Tibial artery (tissue), 4 donors: ENCODE results near the gene ITPRIP.

Experiments used
- DNase-seq, 2 donors: peaks; one replicate each; pipeline ENCODE4 v3.0.0-alpha.2; 2019
- H3K27ac ChIP-seq, 2 donors: fragments of 200-600 bp; sonication (generic) in 1 of 2; 1 replicate in 1 of 2; 2 replicates in 1 of 2; pipeline ENCODE4 v1.5.1; 2018 to 2019; ENCODE audit warnings: mild to moderate bottlenecking in 1 of 2
- H3K27me3 ChIP-seq, 2 donors: fragments of 200-600 bp; sonication (generic) in 1 of 2; one replicate each; pipeline versions ENCODE4 v1.5.1 to v1.6.0; 2016 to 2019
- H3K36me3 ChIP-seq, 3 donors: fragments of 200-600 bp; sonication (generic) in 2 of 3; one replicate each; pipeline ENCODE4 v1.5.1; 2016 to 2019; ENCODE audit warnings: mild to moderate bottlenecking in 2 of 3
- H3K4me1 ChIP-seq, 4 donors: fragments of 200-600 bp; sonication (generic) in 2 of 4; 1 replicate in 3 of 4; 2 replicates in 1 of 4; pipeline ENCODE4 v1.5.1; 2016 to 2019
- H3K4me3 ChIP-seq, 2 donors: fragments of 200-600 bp; sonication (generic) in 1 of 2; 1 replicate in 1 of 2; 2 replicates in 1 of 2; pipeline ENCODE4 v1.5.1; 2018 to 2019; ENCODE audit warnings: mild to moderate bottlenecking in 2 of 2
- H3K9me3 ChIP-seq, 3 donors: fragments of 200-600 bp; sonication (generic) in 1 of 3; one replicate each; pipeline ENCODE4 v1.5.1; 2016 to 2019
- intact Hi-C: fragments of 100-400 bp; cut with DNase I; formaldehyde crosslinking; loops from one replicate; pipeline ENCODE4 v1.15.0; 2023; ENCODE audit warnings: low total_unique reads
- TF ChIP-seq, protein P1 (sequence below), 2 experiments: fragments of 200-600 bp in 1 of 2; fragments of 450-650 bp in 1 of 2; IDR thresholded peaks; one replicate each; pipeline ENCODE4 v1.5.1; 2017 to 2019; ENCODE audit warnings: antibody characterized with exemption in 2 of 2, mild to moderate bottlenecking in 1 of 2, moderate library complexity in 1 of 2

The ITPRIP gene

DNA sequence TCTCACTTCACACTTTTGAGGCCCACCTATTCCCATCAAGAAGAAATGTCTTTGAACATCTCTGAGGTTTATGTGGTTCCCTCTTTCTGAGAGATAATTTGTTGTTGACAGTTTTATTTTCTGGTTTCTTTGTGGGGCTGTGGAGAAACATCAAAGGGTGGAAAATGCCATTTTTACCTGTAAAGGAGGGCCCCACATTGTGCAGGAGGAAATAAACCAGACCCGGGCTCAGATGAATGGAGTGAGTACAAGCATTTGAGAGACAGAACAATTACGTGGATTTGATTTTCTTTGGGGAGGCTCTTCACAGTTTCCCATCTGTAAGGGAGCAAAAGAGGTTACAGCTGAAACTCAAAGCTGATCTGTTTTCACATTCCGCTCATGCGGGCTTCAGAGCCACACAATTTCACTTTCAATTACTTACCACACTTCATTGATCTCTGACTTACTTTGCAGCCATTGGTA, 29.8 kb downstream of the ITPRIP start:
- intact Hi-C loops = no loop called here
- peaks cover 7 to 69% (median 47%) of the 10 kb centered on the region in 4 donors for H3K4me1 ChIP-seq

DNA sequence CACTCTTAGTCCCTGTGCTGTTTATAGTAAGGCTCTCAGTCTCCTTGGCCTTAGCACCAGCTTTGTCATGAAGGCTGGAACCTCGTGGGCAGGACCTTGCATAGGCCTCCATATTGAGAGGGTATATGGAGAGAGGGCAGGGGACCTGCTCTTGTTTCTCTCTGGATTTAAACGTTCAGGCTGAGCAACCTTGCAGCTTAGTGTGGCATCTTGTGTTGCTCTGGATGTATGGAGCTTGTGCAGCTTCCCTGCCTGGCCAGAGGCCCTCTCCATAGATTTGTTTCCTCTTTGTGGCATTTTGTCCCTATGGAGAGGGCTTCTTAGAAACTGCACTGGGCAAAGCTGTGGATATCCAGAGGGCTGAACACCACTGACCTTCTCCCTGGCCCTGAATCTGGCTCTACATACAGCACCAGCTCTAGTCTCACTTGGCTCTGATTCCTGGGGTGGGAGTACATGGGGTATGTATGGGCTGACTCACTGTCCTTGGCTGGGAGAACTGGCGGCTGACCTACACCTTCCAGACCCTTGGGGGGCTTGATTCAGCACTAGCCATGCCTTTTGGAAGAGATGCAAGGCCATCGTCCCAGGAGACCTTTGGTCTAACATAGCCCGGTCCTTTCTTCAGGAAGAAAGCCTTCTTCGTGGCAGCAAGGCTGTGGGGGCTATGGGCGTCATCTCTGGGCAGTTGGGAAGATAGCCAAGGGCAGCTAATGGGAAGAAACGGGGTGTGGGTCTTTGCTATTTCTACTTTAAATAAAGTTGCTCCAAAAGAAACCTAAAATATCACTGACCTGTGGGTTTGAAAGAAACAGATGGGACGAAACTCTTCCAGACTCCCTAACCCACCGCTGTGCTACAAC, 30.5 kb downstream of the ITPRIP start:
- DNase-seq = no peak
- Histone ChIP-seq H3K4me3 (no peak overlapping the region), H3K9me3 (no peaks in the 10 kb centered on the region), H3K27ac (peak overlapping the region; percentile 79 to 82), H3K27me3 (no peaks in the 10 kb centered on the region), H3K36me3 (peaks cover 0 to 15% (median 11%) of the 10 kb centered on the region in 3 donors), H3K4me1 (peaks cover 7 to 69% (median 47%) of the 10 kb centered on the region in 4 donors)
- TF ChIP-seq, protein P1, sequence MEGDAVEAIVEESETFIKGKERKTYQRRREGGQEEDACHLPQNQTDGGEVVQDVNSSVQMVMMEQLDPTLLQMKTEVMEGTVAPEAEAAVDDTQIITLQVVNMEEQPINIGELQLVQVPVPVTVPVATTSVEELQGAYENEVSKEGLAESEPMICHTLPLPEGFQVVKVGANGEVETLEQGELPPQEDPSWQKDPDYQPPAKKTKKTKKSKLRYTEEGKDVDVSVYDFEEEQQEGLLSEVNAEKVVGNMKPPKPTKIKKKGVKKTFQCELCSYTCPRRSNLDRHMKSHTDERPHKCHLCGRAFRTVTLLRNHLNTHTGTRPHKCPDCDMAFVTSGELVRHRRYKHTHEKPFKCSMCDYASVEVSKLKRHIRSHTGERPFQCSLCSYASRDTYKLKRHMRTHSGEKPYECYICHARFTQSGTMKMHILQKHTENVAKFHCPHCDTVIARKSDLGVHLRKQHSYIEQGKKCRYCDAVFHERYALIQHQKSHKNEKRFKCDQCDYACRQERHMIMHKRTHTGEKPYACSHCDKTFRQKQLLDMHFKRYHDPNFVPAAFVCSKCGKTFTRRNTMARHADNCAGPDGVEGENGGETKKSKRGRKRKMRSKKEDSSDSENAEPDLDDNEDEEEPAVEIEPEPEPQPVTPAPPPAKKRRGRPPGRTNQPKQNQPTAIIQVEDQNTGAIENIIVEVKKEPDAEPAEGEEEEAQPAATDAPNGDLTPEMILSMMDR (IDR thresholded peaks at IDR 0.05) = no peak
- intact Hi-C loops = no loop called here

More for the DNA sequence above, 29.8 kb downstream of the ITPRIP start:
- Histone ChIP-seq H3K4me3 (no peak overlapping the region), H3K9me3 (no peaks in the 10 kb centered on the region), H3K36me3 (peaks cover 5 to 21% (median 18%) of the 10 kb centered on the region in 3 donors), H3K27ac (peak overlapping the region; percentile 79 to 82), H3K27me3 (no peaks in the 10 kb centered on the region)
- no peak for DNase-seq
- TF ChIP-seq, protein P1 (IDR thresholded peaks at IDR 0.05) = no peak

DNA sequence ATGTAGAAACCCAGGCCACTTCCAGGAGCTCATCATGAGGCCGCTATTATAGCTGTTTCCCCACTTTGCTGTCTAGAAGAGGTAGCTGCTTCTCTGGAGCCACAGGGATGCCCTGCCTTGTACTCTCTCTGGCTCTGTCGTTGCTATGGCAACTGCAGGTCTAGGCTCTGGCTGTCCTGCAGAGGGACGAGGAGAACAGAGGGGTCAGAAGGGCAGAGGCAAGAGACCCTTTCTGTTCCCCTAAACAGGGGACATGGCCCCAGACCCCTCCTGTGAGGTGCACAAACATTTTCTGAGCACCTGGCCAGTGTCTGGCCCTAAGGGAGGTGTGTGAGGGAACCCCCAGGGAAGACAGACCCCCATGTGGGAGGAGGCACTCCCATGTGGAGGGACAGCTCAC, 31.4 kb downstream of the ITPRIP start:
- Histone ChIP-seq H3K27me3 (no peaks in the 10 kb centered on the region), H3K4me3 (no peak overlapping the region), H3K36me3 (peaks cover 0 to 7% (median 6%) of the 10 kb centered on the region in 3 donors), H3K27ac (peak overlapping the region; percentile 79 to 82), H3K4me1 (peaks cover 7 to 64% (median 46%) of the 10 kb centered on the region in 4 donors), H3K9me3 (no peaks in the 10 kb centered on the region)
- TF ChIP-seq, protein P1 (IDR thresholded peaks at IDR 0.05) = no peak
- no peak for DNase-seq
- intact Hi-C loops = no loop called here

DNA sequence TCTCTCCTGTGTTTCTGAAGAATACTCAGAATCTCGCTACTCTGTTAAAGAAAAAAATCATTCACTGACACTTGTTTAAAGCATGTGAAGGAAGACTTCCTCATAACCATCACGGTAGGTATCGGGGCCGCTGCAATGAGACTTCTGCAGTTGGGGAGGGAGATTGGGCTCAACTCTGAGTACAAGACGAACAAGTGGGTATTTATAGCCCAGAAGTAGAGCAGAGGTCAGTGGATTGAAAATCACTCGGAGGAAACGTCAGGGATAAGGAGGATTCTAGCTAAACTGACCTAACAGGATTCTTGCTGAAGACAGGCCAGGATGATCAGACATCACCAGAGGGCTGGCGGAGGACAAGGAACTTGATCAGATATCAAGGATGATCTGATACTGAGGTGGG, 33.3 kb downstream of the ITPRIP start:
- Histone ChIP-seq H3K36me3 (no peaks in the 10 kb centered on the region), H3K4me3 (no peak overlapping the region), H3K9me3 (no peaks in the 10 kb centered on the region), H3K4me1 (peaks cover 7 to 60% (median 46%) of the 10 kb centered on the region in 4 donors), H3K27ac (peak overlapping the region; percentile 62 to 70), H3K27me3 (no peaks in the 10 kb centered on the region)
- intact Hi-C loops = no loop called here
- DNase-seq = no peak
- TF ChIP-seq, protein P1 (IDR thresholded peaks at IDR 0.05) = no peak

DNA sequence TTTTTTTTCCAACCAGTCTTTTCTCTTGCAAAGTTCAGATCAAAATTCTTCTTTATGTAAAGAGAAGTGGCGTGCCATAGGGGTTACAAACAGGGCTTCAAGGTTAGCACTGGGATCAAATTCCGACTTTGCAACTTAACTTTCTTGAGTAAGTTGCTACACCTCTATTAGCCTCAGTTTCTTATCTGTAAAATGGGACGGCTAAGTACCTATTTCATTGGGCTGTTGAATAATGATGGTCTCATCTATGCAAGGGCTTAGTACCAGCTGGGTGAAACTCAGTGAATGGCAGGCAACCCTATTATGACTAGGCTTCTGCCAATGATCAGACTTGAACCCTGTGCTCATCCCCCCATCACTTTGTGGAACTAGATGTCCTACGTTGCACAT, 33.9 kb downstream of the ITPRIP start:
- no peak for DNase-seq
- Histone ChIP-seq H3K27ac (peak overlapping the region; percentile 62 to 70), H3K27me3 (no peaks in the 10 kb centered on the region), H3K9me3 (no peaks in the 10 kb centered on the region), H3K36me3 (no peaks in the 10 kb centered on the region), H3K4me1 (peaks cover 7 to 60% (median 44%) of the 10 kb centered on the region in 4 donors), H3K4me3 (no peak overlapping the region)
- intact Hi-C loops = no loop called here
- TF ChIP-seq, protein P1 (IDR thresholded peaks at IDR 0.05) = no peak
